B cell (primary cell): Measurements from ENCODE around the gene UFSP2. TPM values are rescaled to one million over a fixed set of nuclear protein-coding genes. Genes with fewer than 3 reads are reported as not detected.
A peak's percentile ranks its signal among the peaks of the same experiment; 100 is the strongest.

ENCODE experiments used
- ATAC-seq: fragments of 200-7000 bp; cut with Tn5 transposase; one replicate; pipeline ENCODE4 v1.10.0; 2021; ENCODE audit warnings: low read depth, mild to moderate bottlenecking, moderate number of reproducible peaks, moderate library complexity
- CTCF ChIA-PET: fragments of 350-600 bp; sonication (Branson Sonifier 250); formaldehyde crosslinking; loops from one replicate; lab custom pipeline; 2021; ENCODE audit warnings: antibody characterized with exemption, inconsistent platforms; lab: Charles Lee
- POLR2A ChIA-PET: fragments of 350-600 bp; sonication (Branson Sonifier 250); formaldehyde crosslinking; loops from one replicate; lab custom pipeline; 2021; ENCODE audit warnings: antibody characterized with exemption; lab: Charles Lee
- DNase-seq: peaks from one replicate; pipeline ENCODE4 v3.0.0; 2013
- H2AFZ ChIP-seq: 2 replicates; pipeline ENCODE4 v1.6.1; 2012; ENCODE audit warnings: mild to moderate bottlenecking, low read depth, low read length; ENCODE audit not compliant: insufficient read depth, poor library complexity, severe bottlenecking
- H3K27ac ChIP-seq, 2 donors: 1 replicate in 1 of 2; 2 replicates in 1 of 2; pipeline ENCODE4 v1.5.1; 2012 to 2013; ENCODE audit warnings: low read length in 2 of 2, mild to moderate bottlenecking in 2 of 2, moderate library complexity in 1 of 2
- H3K27me3 ChIP-seq, 4 experiments: fragments of 200-600 bp in 1 of 4; sonication (generic) in 1 of 4; replicated peaks in 1 of 4; 1 replicate in 2 of 4; 2 replicates in 2 of 4; pipeline versions ENCODE4 v1.6.1 to v1.7.0; 2013 to 2016; ENCODE audit warnings: low read length in 3 of 4, mild to moderate bottlenecking in 2 of 4, mixed read lengths in 1 of 4, moderate library complexity in 1 of 4; ENCODE audit not compliant: insufficient read depth in 4 of 4, control insufficient read depth in 3 of 4; ENCODE audit errors: control extremely low read depth in 1 of 4
- H3K36me3 ChIP-seq, 2 experiments: replicated peaks in 1 of 2; 1 replicate in 1 of 2; 2 replicates in 1 of 2; pipeline versions ENCODE4 v1.6.1 to v1.7.1; 2013; ENCODE audit warnings: low read length in 1 of 2; ENCODE audit not compliant: insufficient read depth in 2 of 2, control insufficient read depth in 1 of 2; ENCODE audit errors: control extremely low read depth in 1 of 2, extremely low read depth in 1 of 2
- H3K4me1 ChIP-seq, 2 donors: fragments of 200-600 bp in 1 of 2; sonication (generic) in 1 of 2; 1 replicate in 1 of 2; 2 replicates in 1 of 2; pipeline versions ENCODE4 v1.5.1 to v1.6.1; 2013 to 2017; ENCODE audit warnings: low read length in 2 of 2; ENCODE audit not compliant: control insufficient read depth in 2 of 2, insufficient read depth in 2 of 2
- H3K4me2 ChIP-seq: replicated peaks from 2 replicates; pipeline ENCODE3; 2012; ENCODE audit warnings: mild to moderate bottlenecking, low read depth, low read length; ENCODE audit not compliant: poor library complexity, severe bottlenecking
- H3K4me3 ChIP-seq, 5 experiments: fragments of 200-600 bp in 1 of 5; sonication (generic) in 1 of 5; 1 replicate in 3 of 5; 2 replicates in 2 of 5; pipeline versions ENCODE4 v1.5.1 to v1.7.0; 2011 to 2016; ENCODE audit warnings: low read length in 4 of 5, mild to moderate bottlenecking in 4 of 5, low read depth in 2 of 5, control low read depth in 1 of 5, moderate library complexity in 1 of 5; ENCODE audit not compliant: insufficient read depth in 1 of 5; ENCODE audit errors: control extremely low read depth in 1 of 5, extremely low read depth in 1 of 5
- H3K79me2 ChIP-seq: fragments of 200-600 bp; sonication (generic); one replicate; pipeline ENCODE4 v1.6.0; 2016; ENCODE audit warnings: low read length; ENCODE audit not compliant: control insufficient read depth, insufficient read depth
- H3K9ac ChIP-seq: fragments of 200-600 bp; sonication (generic); 2 replicates; pipeline ENCODE4 v1.6.1; 2017; ENCODE audit warnings: mild to moderate bottlenecking, low read length, moderate library complexity
- H3K9me3 ChIP-seq, 3 donors: one replicate each; pipeline versions ENCODE4 v1.6.1 to v1.7.1; 2013; ENCODE audit warnings: low read length in 2 of 3; ENCODE audit not compliant: control insufficient read depth in 2 of 3, insufficient read depth in 1 of 3; ENCODE audit errors: control extremely low read depth in 1 of 3
- H4K20me1 ChIP-seq: 2 replicates; pipeline ENCODE4 v1.6.0; 2012; ENCODE audit warnings: mild to moderate bottlenecking, low read length; ENCODE audit not compliant: insufficient read depth, control insufficient read depth, poor library complexity, severe bottlenecking
- H3K27ac Mint-ChIP-seq: one replicate; pipeline ENCODE4 v1.8.0; 2021; ENCODE audit warnings: mixed read lengths
- H3K27me3 Mint-ChIP-seq: one replicate; pipeline ENCODE4 v1.8.0; 2021; ENCODE audit warnings: mixed read lengths
- H3K4me1 Mint-ChIP-seq: one replicate; pipeline ENCODE4 v1.8.0; 2021; ENCODE audit warnings: mixed read lengths
- H3K4me3 Mint-ChIP-seq: one replicate; pipeline ENCODE4 v1.8.0; 2021; ENCODE audit warnings: mixed read lengths
- H3K9me3 Mint-ChIP-seq: one replicate; pipeline ENCODE4 v1.8.0; 2022; ENCODE audit warnings: mixed read lengths; ENCODE audit not compliant: insufficient read depth
- EZH2 ChIP-seq: IDR thresholded peaks from 2 replicates; pipeline ENCODE4 v1.6.1; 2012; ENCODE audit warnings: borderline replicate concordance, low read depth, mild to moderate bottlenecking, moderate library complexity, low read length; ENCODE audit not compliant: insufficient read depth, poor library complexity, severe bottlenecking
- WGBS: methylation state at CpG from one replicate; pipeline ENCODE4 v1.1.5; 2013; ENCODE audit warnings: missing lambda C conversion rate; ENCODE audit not compliant: insufficient coverage; 5-methylcytosine and 5-hydroxymethylcytosine counted together
- intact Hi-C: fragments of 100-400 bp; cut with micrococcal nuclease; formaldehyde crosslinking; loops from one replicate; pipeline ENCODE4 v1.10.0; 2022
- polyA plus RNA-seq: library from polyadenylated mRNA; depleted of rRNA; stranded (reverse); fragments of >200 nt; gene quantifications from 2 replicates; pipeline ENCODE4 v1.2.3, GENCODE V29; 2012
- total RNA-seq, 2 donors: library from RNA; stranded (reverse); fragments of 120-200 nt in 1 of 2; gene quantifications; 1 replicate in 1 of 2; 2 replicates in 1 of 2; pipeline versions ENCODE4 v1.2.3 to v1.2.4, GENCODE V29; 2013 to 2022
- TF ChIP-seq, protein P1 (sequence below): fragments of 200-600 bp; IDR thresholded peaks from one replicate; pipeline ENCODE4 v1.8.0; 2022; ENCODE audit warnings: antibody characterized with exemption, mild to moderate bottlenecking

Gene UFSP2
- total and polyA plus RNA-seq, 2 donors (not counting 1 experiment from before 2014, with no cell fraction given) = 9.5 to 20.6 TPM

GRCh38 chr4:185395956-185396723, 29.6 kb downstream of the UFSP2 start:
- peak; percentile 97 for DNase-seq
- H3K4me1 Mint-ChIP-seq = peaks cover 54% of the 10 kb centered on the region
- Histone ChIP-seq H3K4me3 (peak overlapping the region; percentile 79 to 98 (median 89)), H2AFZ (peak overlapping the region; percentile 70), H3K27ac (peak overlapping the region; percentile 97 to 99), H3K9ac (peak overlapping the region; percentile 88), H3K27me3 (no peaks in the 10 kb centered on the region), H3K4me2 (peak overlapping the region; percentile 90), H3K79me2 (no peaks in the 10 kb centered on the region), H3K36me3 (peaks cover 0 to 10% of the 10 kb centered on the region in 2 experiments), H4K20me1 (no peaks in the 10 kb centered on the region), H3K9me3 (no peaks in the 10 kb centered on the region), H3K4me1 (peaks cover 26% of the 10 kb centered on the region in 2 donors)
- peak overlapping the region; percentile 94 for H3K27ac Mint-ChIP-seq
- CTCF ChIA-PET = interaction anchor here (1.1 to 2.4 kb wide), 6 partner anchors 9 to 201 kb away, joined by 3 to 15 read pairs (median 3); partner anchors contain the start of gene UFSP2
- POLR2A ChIA-PET = interaction anchor here (0.6 to 2.2 kb wide), 5 partner anchors 9 to 201 kb away, joined by 3 to 19 read pairs (median 6); partner anchors contain the start of gene UFSP2
- under 1% methylated on average over 98 of the region's 98 CpGs for WGBS
- H3K27me3 Mint-ChIP-seq = no peaks in the 10 kb centered on the region
- TF ChIP-seq, protein P1, sequence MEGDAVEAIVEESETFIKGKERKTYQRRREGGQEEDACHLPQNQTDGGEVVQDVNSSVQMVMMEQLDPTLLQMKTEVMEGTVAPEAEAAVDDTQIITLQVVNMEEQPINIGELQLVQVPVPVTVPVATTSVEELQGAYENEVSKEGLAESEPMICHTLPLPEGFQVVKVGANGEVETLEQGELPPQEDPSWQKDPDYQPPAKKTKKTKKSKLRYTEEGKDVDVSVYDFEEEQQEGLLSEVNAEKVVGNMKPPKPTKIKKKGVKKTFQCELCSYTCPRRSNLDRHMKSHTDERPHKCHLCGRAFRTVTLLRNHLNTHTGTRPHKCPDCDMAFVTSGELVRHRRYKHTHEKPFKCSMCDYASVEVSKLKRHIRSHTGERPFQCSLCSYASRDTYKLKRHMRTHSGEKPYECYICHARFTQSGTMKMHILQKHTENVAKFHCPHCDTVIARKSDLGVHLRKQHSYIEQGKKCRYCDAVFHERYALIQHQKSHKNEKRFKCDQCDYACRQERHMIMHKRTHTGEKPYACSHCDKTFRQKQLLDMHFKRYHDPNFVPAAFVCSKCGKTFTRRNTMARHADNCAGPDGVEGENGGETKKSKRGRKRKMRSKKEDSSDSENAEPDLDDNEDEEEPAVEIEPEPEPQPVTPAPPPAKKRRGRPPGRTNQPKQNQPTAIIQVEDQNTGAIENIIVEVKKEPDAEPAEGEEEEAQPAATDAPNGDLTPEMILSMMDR = no peak
- no peak for TF ChIP-seq EZH2
- peak; percentile 87 for ATAC-seq
- peak overlapping the region; percentile 92 for H3K4me3 Mint-ChIP-seq
- H3K9me3 Mint-ChIP-seq = no peaks in the 10 kb centered on the region
- intact Hi-C loops = loop anchor here (1.0 to 10.0 kb wide), 10 partner anchors 29 to 1889 kb away; partner anchors contain the start of genes ACSL1, CCDC110, CYP4V2 and ING2
